PC-9 (cell line): ENCODE results near the gene LRP8.

ENCODE experiments used
- EZH2 ChIP-seq: fragments of 200-600 bp; sonication (generic); IDR thresholded peaks from 2 replicates; pipeline ENCODE4 v1.8.0; 2017; ENCODE audit warnings: antibody characterized with exemption, low read depth
- TF ChIP-seq, protein P1 (sequence below): fragments of 200-600 bp; sonication (generic); conservative IDR thresholded peaks from 2 replicates; pipeline ENCODE4 v1.6.1; 2017; ENCODE audit warnings: mixed run types, antibody characterized with exemption, mild to moderate bottlenecking, moderate library complexity

DNA sequence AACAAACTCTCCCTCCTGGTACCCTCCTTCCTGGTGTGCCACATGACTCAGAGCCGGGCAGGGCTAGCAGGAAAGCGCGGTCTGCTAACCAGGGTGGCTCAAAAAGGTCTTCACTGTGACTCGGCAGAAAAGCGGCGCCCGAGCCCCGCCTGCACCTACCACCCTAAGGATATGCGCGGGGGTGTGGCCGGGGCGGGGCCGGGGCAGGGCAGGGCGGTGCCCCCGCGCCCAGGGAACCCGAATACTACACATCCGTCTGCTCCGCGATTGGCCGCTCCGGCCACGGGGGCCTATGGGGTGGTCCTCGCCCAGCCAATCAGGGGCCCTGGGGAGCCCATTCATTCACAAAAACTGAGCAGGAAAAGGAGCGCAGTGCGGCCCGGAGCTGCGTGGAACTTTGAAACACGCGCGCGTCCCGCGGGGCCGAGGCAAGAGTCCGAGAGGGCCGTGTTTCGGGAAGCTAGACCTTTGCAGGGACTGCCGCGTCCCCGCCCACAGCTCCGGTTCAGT, 1.7 kb downstream of the LRP8 start:
- TF ChIP-seq, protein P1, sequence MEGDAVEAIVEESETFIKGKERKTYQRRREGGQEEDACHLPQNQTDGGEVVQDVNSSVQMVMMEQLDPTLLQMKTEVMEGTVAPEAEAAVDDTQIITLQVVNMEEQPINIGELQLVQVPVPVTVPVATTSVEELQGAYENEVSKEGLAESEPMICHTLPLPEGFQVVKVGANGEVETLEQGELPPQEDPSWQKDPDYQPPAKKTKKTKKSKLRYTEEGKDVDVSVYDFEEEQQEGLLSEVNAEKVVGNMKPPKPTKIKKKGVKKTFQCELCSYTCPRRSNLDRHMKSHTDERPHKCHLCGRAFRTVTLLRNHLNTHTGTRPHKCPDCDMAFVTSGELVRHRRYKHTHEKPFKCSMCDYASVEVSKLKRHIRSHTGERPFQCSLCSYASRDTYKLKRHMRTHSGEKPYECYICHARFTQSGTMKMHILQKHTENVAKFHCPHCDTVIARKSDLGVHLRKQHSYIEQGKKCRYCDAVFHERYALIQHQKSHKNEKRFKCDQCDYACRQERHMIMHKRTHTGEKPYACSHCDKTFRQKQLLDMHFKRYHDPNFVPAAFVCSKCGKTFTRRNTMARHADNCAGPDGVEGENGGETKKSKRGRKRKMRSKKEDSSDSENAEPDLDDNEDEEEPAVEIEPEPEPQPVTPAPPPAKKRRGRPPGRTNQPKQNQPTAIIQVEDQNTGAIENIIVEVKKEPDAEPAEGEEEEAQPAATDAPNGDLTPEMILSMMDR, result no peak
- TF ChIP-seq EZH2, result no peak
